Epithelial cell of proximal tubule (primary cell): Measurements from ENCODE around the gene COQ2. TPM values are rescaled to one million over a fixed set of nuclear protein-coding genes. Genes with fewer than 3 reads are reported as not detected.
"Not testable (repeated sequence)": the region's sequence is repeated elsewhere in the genome, so short reads cannot be mapped to it uniquely, and the experiment has no call there.

Experiments
- DNase-seq: peaks from one replicate; pipeline ENCODE4 v3.0.0-alpha.2; 2011; ENCODE audit warnings: low read depth
- H3K4me3 ChIP-seq: 2 replicates; pipeline ENCODE4 v1.5.1; 2011; ENCODE audit warnings: low read depth, mild to moderate bottlenecking, low read length
- CTCF ChIP-seq: conservative IDR thresholded peaks from 2 replicates; pipeline ENCODE4 v1.5.1; 2012; ENCODE audit warnings: low read depth, mild to moderate bottlenecking, low read length
- total RNA-seq: library from RNA; depleted of rRNA; stranded (reverse); fragments of >200 nt; gene quantifications from 2 replicates; pipeline ENCODE4 v1.2.3, GENCODE V29; 2015

COQ2 gene
- total RNA-seq, 1 donor from 2014 or later: 28.8 TPM

GRCh38 chr4:83282049-83282535 is 2.5 kb downstream of the COQ2 start:
- H3K4me3 ChIP-seq: no peak overlapping the region
- TF ChIP-seq CTCF: peak; percentile 76
- DNase-seq: no peak

- no peak overlapping the region for H3K4me3 ChIP-seq
- DNase-seq: no peak
- no peak for TF ChIP-seq CTCF
These were observed 3.3 kb downstream of the COQ2 start for GRCh38 chr4:83281307-83281706.

- no peak overlapping the region for H3K4me3 ChIP-seq
- no peak for TF ChIP-seq CTCF
- DNase-seq: no peak
These were observed 8.1 kb downstream of the COQ2 start for GRCh38 chr4:83276299-83277040.

GRCh38 chr4:83273926-83274325 is 10.7 kb downstream of the COQ2 start:
- H3K4me3 ChIP-seq, DNase-seq: not testable (repeated sequence)

- no peak for TF ChIP-seq CTCF
- DNase-seq: no peak
- no peak overlapping the region for H3K4me3 ChIP-seq
These were observed 11.7 kb downstream of the COQ2 start for GRCh38 chr4:83272900-83273299.

GRCh38 chr4:83269256-83269655 is 15.3 kb downstream of the COQ2 start:
- H3K4me3 ChIP-seq: no peak overlapping the region
- no peak for TF ChIP-seq CTCF
- no peak for DNase-seq

GRCh38 chr4:83268491-83268890 is 16.1 kb downstream of the COQ2 start:
- no peak for TF ChIP-seq CTCF
- no peak for DNase-seq
- no peak overlapping the region for H3K4me3 ChIP-seq
